H9 (cell line): ENCODE data around the gene TMEM234. TPM values are rescaled to one million over a fixed set of nuclear protein-coding genes. Genes with fewer than 3 reads are reported as not detected.

ENCODE experiments used
- DNase-seq: peaks from one replicate; pipeline ENCODE4 v3.0.0-alpha.2; 2017
- H2AFZ ChIP-seq: one replicate; pipeline ENCODE4 v1.6.1; 2013; ENCODE audit warnings: mild to moderate bottlenecking, low read length, control low read depth, moderate library complexity
- H2AK5ac ChIP-seq: 2 replicates; pipeline ENCODE4 v1.6.1; 2013; ENCODE audit warnings: low read length, control low read depth, mixed read lengths; ENCODE audit not compliant: insufficient read length
- H2BK120ac ChIP-seq: one replicate; pipeline ENCODE4 v1.6.1; 2013; ENCODE audit warnings: low read depth, mild to moderate bottlenecking, low read length, control low read depth, inconsistent platforms; ENCODE audit not compliant: poor library complexity, severe bottlenecking
- H2BK12ac ChIP-seq: 2 replicates; pipeline ENCODE4 v1.6.1; 2013; ENCODE audit warnings: low read length, control low read depth, mixed read lengths, low read depth; ENCODE audit not compliant: insufficient read length
- H2BK15ac ChIP-seq: 2 replicates; pipeline ENCODE4 v1.6.1; 2013; ENCODE audit warnings: low read depth, low read length, control low read depth
- H2BK20ac ChIP-seq: one replicate; pipeline ENCODE4 v1.6.1; 2013; ENCODE audit warnings: low read depth, mild to moderate bottlenecking, low read length, control low read depth, inconsistent platforms; ENCODE audit not compliant: poor library complexity, severe bottlenecking
- H2BK5ac ChIP-seq: 2 replicates; pipeline ENCODE4 v1.6.1; 2013; ENCODE audit warnings: low read length, control low read depth, mixed read lengths; ENCODE audit not compliant: insufficient read length
- H3K14ac ChIP-seq: 2 replicates; pipeline ENCODE4 v1.6.1; 2013; ENCODE audit warnings: low read length, control low read depth; ENCODE audit not compliant: insufficient read depth
- H3K18ac ChIP-seq: 2 replicates; pipeline ENCODE4 v1.6.1; 2013; ENCODE audit warnings: low read depth, mild to moderate bottlenecking, mixed read lengths, low read length, control low read depth; ENCODE audit not compliant: insufficient read length
- H3K23ac ChIP-seq: 2 replicates; pipeline ENCODE4 v1.6.1; 2013; ENCODE audit warnings: low read length, control low read depth, mixed read lengths, low read depth; ENCODE audit not compliant: insufficient read length
- H3K23me2 ChIP-seq: 2 replicates; pipeline ENCODE4 v1.6.1; 2013; ENCODE audit warnings: low read depth, mild to moderate bottlenecking, mixed read lengths, low read length, control low read depth; ENCODE audit not compliant: insufficient read length, poor library complexity, severe bottlenecking
- H3K27ac ChIP-seq: 2 replicates; pipeline ENCODE4 v1.5.1; 2013; ENCODE audit warnings: low read length, control low read depth, mixed read lengths, low read depth; ENCODE audit not compliant: insufficient read length
- H3K27me3 ChIP-seq: 2 replicates; pipeline ENCODE4 v1.6.1; 2013; ENCODE audit warnings: low read length, control low read depth, inconsistent platforms; ENCODE audit not compliant: insufficient read depth
- H3K4ac ChIP-seq: 2 replicates; pipeline ENCODE4 v1.6.1; 2013; ENCODE audit warnings: low read depth, mild to moderate bottlenecking, control low read depth, inconsistent platforms, low read length, moderate library complexity
- H3K4me1 ChIP-seq: 2 replicates; pipeline ENCODE4 v1.6.1; 2013; ENCODE audit warnings: low read length, control low read depth, inconsistent platforms; ENCODE audit not compliant: insufficient read depth
- H3K4me2 ChIP-seq: 2 replicates; pipeline ENCODE4 v1.6.1; 2013; ENCODE audit warnings: low read length, control low read depth, mixed read lengths; ENCODE audit not compliant: insufficient read length, insufficient read depth
- H3K56ac ChIP-seq: 2 replicates; pipeline ENCODE4 v1.6.1; 2013; ENCODE audit warnings: low read depth, mild to moderate bottlenecking, mixed read lengths, low read length, control low read depth; ENCODE audit not compliant: insufficient read length
- H3K79me1 ChIP-seq: 2 replicates; pipeline ENCODE4 v1.6.1; 2013; ENCODE audit warnings: low read depth, mild to moderate bottlenecking, moderate library complexity, low read length, control low read depth, inconsistent platforms; ENCODE audit not compliant: insufficient read depth, poor library complexity, severe bottlenecking
- H3K79me2 ChIP-seq: 2 replicates; pipeline ENCODE4 v1.6.1; 2013; ENCODE audit warnings: low read length, control low read depth, inconsistent platforms; ENCODE audit not compliant: insufficient read depth
- H3K9ac ChIP-seq: 2 replicates; pipeline ENCODE4 v1.6.1; 2013; ENCODE audit warnings: low read length, control low read depth, mixed read lengths; ENCODE audit not compliant: insufficient read length; ENCODE audit errors: extremely low read depth
- H3K9me3 ChIP-seq: one replicate; pipeline ENCODE4 v1.6.1; 2013; ENCODE audit warnings: low read depth, low read length, inconsistent platforms; ENCODE audit not compliant: control insufficient read depth
- H3T11ph ChIP-seq: one replicate; pipeline ENCODE4 v1.6.1; 2013; ENCODE audit warnings: mild to moderate bottlenecking, low read length, control low read depth, inconsistent platforms
- H4K20me1 ChIP-seq: one replicate; pipeline ENCODE4 v1.6.1; 2013; ENCODE audit not compliant: control insufficient read depth, insufficient read length, insufficient read depth
- H4K5ac ChIP-seq: 2 replicates; pipeline ENCODE4 v1.6.1; 2013; ENCODE audit warnings: low read depth, mild to moderate bottlenecking, mixed read lengths, low read length, control low read depth; ENCODE audit not compliant: insufficient read length
- H4K8ac ChIP-seq: replicated peaks from 2 replicates; pipeline ENCODE4 v1.6.1; 2013; ENCODE audit warnings: low read length, control low read depth, mixed read lengths, low read depth; ENCODE audit not compliant: insufficient read length
- H4K91ac ChIP-seq: 2 replicates; pipeline ENCODE4 v1.6.1; 2013; ENCODE audit warnings: low read depth, mild to moderate bottlenecking, moderate library complexity, mixed read lengths, low read length, control low read depth; ENCODE audit not compliant: insufficient read length
- H3K27ac Mint-ChIP-seq, 3 experiments: 2 replicates in 2 of 3; 3 replicates in 1 of 3; pipeline ENCODE4 v1.8.0; 2020 to 2021; ENCODE audit warnings: mixed read lengths in 3 of 3, mild to moderate bottlenecking in 1 of 3, moderate library complexity in 1 of 3
- H3K27me3 Mint-ChIP-seq: 2 replicates; pipeline ENCODE4 v1.8.0; 2021; ENCODE audit warnings: low read depth, mild to moderate bottlenecking, moderate library complexity, mixed read lengths
- H3K36me3 Mint-ChIP-seq, 3 experiments: 2 replicates in 2 of 3; 3 replicates in 1 of 3; pipeline ENCODE4 v1.8.0; 2020 to 2021; ENCODE audit warnings: low read depth in 3 of 3, mixed read lengths in 3 of 3; ENCODE audit not compliant: insufficient read depth in 1 of 3
- H3K4me1 Mint-ChIP-seq, 2 experiments: 2 replicates each; pipeline ENCODE4 v1.8.0; 2020; ENCODE audit warnings: mixed read lengths in 2 of 2
- H3K4me3 Mint-ChIP-seq, 2 experiments: 2 replicates in 1 of 2; 3 replicates in 1 of 2; pipeline ENCODE4 v1.8.0; 2020 to 2021; ENCODE audit warnings: mild to moderate bottlenecking in 2 of 2, mixed read lengths in 2 of 2, moderate library complexity in 1 of 2
- H3K9me3 Mint-ChIP-seq, 2 experiments: 2 replicates in 1 of 2; 3 replicates in 1 of 2; pipeline ENCODE4 v1.8.0; 2020; ENCODE audit warnings: mild to moderate bottlenecking in 2 of 2, mixed read lengths in 2 of 2, moderate library complexity in 1 of 2
- CTCF ChIP-seq: fragments of 200-600 bp; sonication (generic); conservative IDR thresholded peaks from 3 replicates; pipeline ENCODE4 v1.8.0; 2021; ENCODE audit warnings: antibody characterized with exemption, mild to moderate bottlenecking
- WGBS: extraction: QIAGEN DNeasy Blood & Tissue Kit; methylation state at CpG from one replicate; pipeline ENCODE4 v1.1.7; 2013; ENCODE audit warnings: missing lambda C conversion rate, low lambda C conversion rate, mixed read lengths; ENCODE audit not compliant: insufficient read length; ENCODE audit errors: extremely low coverage; 5-methylcytosine and 5-hydroxymethylcytosine counted together
- total RNA-seq: library from RNA; stranded (reverse); gene quantifications from 2 replicates; pipeline ENCODE4 v1.2.1, GENCODE V29; 2021

TMEM234 gene
- total RNA-seq, 1 experiment from 2014 or later, result 19.7 TPM

- Histone ChIP-seq H2BK5ac (no peak overlapping the region), H3K27ac (no peak overlapping the region), H2AFZ (no peak overlapping the region), H4K5ac (no peak overlapping the region), H3K27me3 (no peaks in the 10 kb centered on the region; the same call in 1 of the 2 replicates), H4K91ac (no peak overlapping the region), H2BK12ac (no peak overlapping the region), H3K9me3 (no peaks in the 10 kb centered on the region), H3K4ac (no peak overlapping the region), H3K4me1 (peaks cover 4% of the 10 kb centered on the region; the same call in 1 of the 2 replicates), H4K20me1 (no peaks in the 10 kb centered on the region), H3K23me2 (no peaks in the 10 kb centered on the region), H3K18ac (no peak overlapping the region), H3K23ac (no peak overlapping the region), H3K56ac (no peak overlapping the region), H3K4me2 (no peak overlapping the region), H2AK5ac (no peak overlapping the region), H3K9ac (no peak overlapping the region), H2BK15ac (no peak overlapping the region), H2BK120ac (no peak overlapping the region), H2BK20ac (no peak overlapping the region), H3K79me1 (no peaks in the 10 kb centered on the region), H3K79me2 (no peaks in the 10 kb centered on the region), H3K14ac (no peak overlapping the region), H3T11ph (no peak overlapping the region), H4K8ac (no peak overlapping the region)
- Mint-ChIP-seq H3K36me3 (no peaks in the 10 kb centered on the region), H3K4me1 (peaks cover 17 to 18% of the 10 kb centered on the region in 2 experiments), H3K4me3 (no peak overlapping the region), H3K27me3 (peaks cover 2% of the 10 kb centered on the region; the same call in 1 of the 2 replicates), H3K27ac (no peak overlapping the region), H3K9me3 (no peaks in the 10 kb centered on the region; a peak in 1 of 5 replicates)
- no peak for DNase-seq
- WGBS, result no CpG with 5 or more reads among the region's 10 CpGs
- no peak for TF ChIP-seq CTCF
These were observed 33.2 kb upstream of the TMEM234 start for GRCh38 chr1:32255072-32256071.
